Thyroid gland (tissue), 4 donors: ENCODE measurements around the gene TGFBRAP1.

Experiments
- POLR2A ChIP-seq, 2 donors: fragments of 450-650 bp; IDR thresholded peaks; one replicate each; pipeline ENCODE4 v1.6.1; 2017; ENCODE audit warnings: antibody characterized with exemption in 2 of 2, mild to moderate bottlenecking in 2 of 2, moderate library complexity in 1 of 2
- TF ChIP-seq, protein P1 (sequence below), 6 experiments: fragments of 200-600 bp in 3 of 6; fragments of 450-650 bp in 3 of 6; sonication (generic) in 3 of 6; IDR thresholded peaks; one replicate each; pipeline ENCODE4 v1.5.1; 2016 to 2019; ENCODE audit warnings: antibody characterized with exemption in 6 of 6, mild to moderate bottlenecking in 2 of 6, inconsistent platforms in 1 of 6, moderate library complexity in 1 of 6

DNA sequence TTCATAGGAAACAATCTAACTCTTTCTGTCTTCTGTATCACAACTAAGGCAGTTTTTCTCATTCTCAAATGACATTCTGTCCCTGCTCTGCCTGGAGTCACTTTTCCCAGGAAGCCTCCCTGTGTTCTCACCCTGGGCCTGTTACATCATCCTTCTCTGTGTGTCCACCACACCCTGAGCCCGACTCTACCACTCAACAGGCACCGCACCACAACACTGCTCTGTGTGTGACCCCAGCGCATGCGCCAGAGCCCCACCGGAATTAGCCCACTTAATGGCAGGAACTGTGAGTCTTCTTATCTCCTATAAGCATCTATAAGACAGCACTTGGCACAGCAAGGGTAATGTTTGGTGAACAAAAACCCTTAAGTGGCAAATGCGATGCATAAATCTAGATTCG is 32.3 kb downstream of the TGFBRAP1 start:
- TF ChIP-seq, protein P1, sequence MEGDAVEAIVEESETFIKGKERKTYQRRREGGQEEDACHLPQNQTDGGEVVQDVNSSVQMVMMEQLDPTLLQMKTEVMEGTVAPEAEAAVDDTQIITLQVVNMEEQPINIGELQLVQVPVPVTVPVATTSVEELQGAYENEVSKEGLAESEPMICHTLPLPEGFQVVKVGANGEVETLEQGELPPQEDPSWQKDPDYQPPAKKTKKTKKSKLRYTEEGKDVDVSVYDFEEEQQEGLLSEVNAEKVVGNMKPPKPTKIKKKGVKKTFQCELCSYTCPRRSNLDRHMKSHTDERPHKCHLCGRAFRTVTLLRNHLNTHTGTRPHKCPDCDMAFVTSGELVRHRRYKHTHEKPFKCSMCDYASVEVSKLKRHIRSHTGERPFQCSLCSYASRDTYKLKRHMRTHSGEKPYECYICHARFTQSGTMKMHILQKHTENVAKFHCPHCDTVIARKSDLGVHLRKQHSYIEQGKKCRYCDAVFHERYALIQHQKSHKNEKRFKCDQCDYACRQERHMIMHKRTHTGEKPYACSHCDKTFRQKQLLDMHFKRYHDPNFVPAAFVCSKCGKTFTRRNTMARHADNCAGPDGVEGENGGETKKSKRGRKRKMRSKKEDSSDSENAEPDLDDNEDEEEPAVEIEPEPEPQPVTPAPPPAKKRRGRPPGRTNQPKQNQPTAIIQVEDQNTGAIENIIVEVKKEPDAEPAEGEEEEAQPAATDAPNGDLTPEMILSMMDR (IDR thresholded peaks at IDR 0.05): no peak
- no peak for TF ChIP-seq POLR2A (IDR thresholded peaks at IDR 0.05)
